Heart right ventricle (tissue), 16 donors: Measurements from ENCODE around the gene KCNH1. TPM values are rescaled to one million over a fixed set of nuclear protein-coding genes. Genes with fewer than 3 reads are reported as not detected.

Experiments used
- ATAC-seq, 8 donors: fragments of 200-7000 bp; cut with Tn5 transposase; one replicate each; pipeline ENCODE4 v1.9.1; 2020; ENCODE audit warnings: mild to moderate bottlenecking in 8 of 8, moderate library complexity in 8 of 8, moderate number of reproducible peaks in 1 of 8
- DNase-seq, 2 donors: peaks; one replicate each; pipeline ENCODE4 v3.0.0-alpha.2; 2020
- H3K27ac ChIP-seq, 10 donors: fragments of 200-600 bp; sonication (generic) in 2 of 10; one replicate each; pipeline versions ENCODE4 v1.5.0 to v1.8.0; 2020 to 2022; ENCODE audit warnings: mild to moderate bottlenecking in 3 of 10
- H3K27me3 ChIP-seq, 7 donors: fragments of 200-600 bp; one replicate each; pipeline ENCODE4 v1.8.0; 2021 to 2022; ENCODE audit warnings: mild to moderate bottlenecking in 2 of 7
- H3K36me3 ChIP-seq, 9 donors: fragments of 200-600 bp; sonication (generic) in 1 of 9; one replicate each; pipeline versions ENCODE4 v1.5.0 to v1.8.0; 2020 to 2022; ENCODE audit warnings: mild to moderate bottlenecking in 2 of 9
- H3K4me1 ChIP-seq, 9 donors: fragments of 200-600 bp; sonication (generic) in 1 of 9; one replicate each; pipeline versions ENCODE4 v1.5.0 to v1.8.0; 2020 to 2022; ENCODE audit warnings: mild to moderate bottlenecking in 4 of 9
- H3K4me3 ChIP-seq, 10 donors: fragments of 200-600 bp; sonication (generic) in 2 of 10; one replicate each; pipeline versions ENCODE4 v1.5.0 to v1.8.0; 2020 to 2022; ENCODE audit warnings: mild to moderate bottlenecking in 7 of 10, moderate library complexity in 2 of 10
- H3K9me3 ChIP-seq, 11 donors: fragments of 200-600 bp in 10 of 11; sonication (generic) in 2 of 11; one replicate each; pipeline versions ENCODE4 v1.5.0 to v1.8.0; 2013 to 2022; ENCODE audit warnings: mild to moderate bottlenecking in 2 of 11, control low read depth in 1 of 11, moderate library complexity in 1 of 11
- WGBS, 2 donors: extraction: QIAGEN DNeasy Blood & Tissue Kit; methylation state at CpG; one replicate each; pipeline ENCODE4 v1.1.7; 2013; ENCODE audit warnings: inconsistent platforms in 1 of 2; 5-methylcytosine and 5-hydroxymethylcytosine counted together
- intact Hi-C, 10 donors: fragments of 100-400 bp; cut with DNase I; formaldehyde crosslinking; loops; one replicate each; pipeline versions ENCODE4 v1.11.1 to v1.14.2; 2022
- polyA plus RNA-seq, 2 donors: library from polyadenylated mRNA; stranded (reverse); fragments of 200-250 nt; gene quantifications; one replicate each; pipeline ENCODE4 v1.2.3, GENCODE V29; 2013
- total RNA-seq, 10 donors: library from RNA; stranded (reverse); fragmentation: NEBNext Ultra II Directional in 3 of 10; extraction: Animal tissue kit (Norgen Biotek cat#: 25700) in 3 of 10; gene quantifications; one replicate each; pipeline versions ENCODE4 v1.2.1 to v1.2.4, GENCODE V29; 2021 to 2023
- TF ChIP-seq, protein P1 (sequence below), 9 donors: fragments of 200-600 bp; sonication (generic) in 2 of 9; IDR thresholded peaks; one replicate each; pipeline versions ENCODE4 v1.5.0 to v1.8.0; 2021 to 2022; ENCODE audit warnings: antibody characterized with exemption in 9 of 9, mild to moderate bottlenecking in 5 of 9, moderate library complexity in 1 of 9
- donor health status: Arrhythmogenic right ventricular cardiomyopathy.
- donor health status: ischemic (EF 13 %, LVEDD 7.1; RV severe dilation, severe dysfunction).
- donor health status: healthy with polysubstance abuse.
- donor health status: DM: no; HTN: yes; CAD: no.
- donor health status: DM: no; HTN: no; CAD: no.
- donor health status: ischemic (EF 25% LVEDD 6.9; RV normal size, moderate dysfunction).
- donor health status: ischemic (EF 25% LVEDD 5.7; RV mildly dilated, moderate dysfunction).
- donor health status: healthy.
- donor health status: DM: yes; HTN: yes; CAD: no.
- donor health status: Ischemic cardiomyopathy.
- donor health status: ischemic (EF 35%, LVEDD 5.7; RV mildly dilated, moderate dysfunction).
- donor health status: nonischemic (EF 11% LVEDD 7.7; RV severe dilation, severe dysfunction).
- donor health status: DM: yes; HTN: yes; CAD: no.
- donor health status: PGD.
- donor health status: ischemic (EF 29% LVEDD 5.4; RV normal size, mild dysfunction).
- donor health status: nonischemic (EF 23%, LVEDD 6.1; RV moderate dilation, normal function).

The KCNH1 gene
- total and polyA plus RNA-seq, 12 donors, result 0.09 TPM; not detected in 11

DNA sequence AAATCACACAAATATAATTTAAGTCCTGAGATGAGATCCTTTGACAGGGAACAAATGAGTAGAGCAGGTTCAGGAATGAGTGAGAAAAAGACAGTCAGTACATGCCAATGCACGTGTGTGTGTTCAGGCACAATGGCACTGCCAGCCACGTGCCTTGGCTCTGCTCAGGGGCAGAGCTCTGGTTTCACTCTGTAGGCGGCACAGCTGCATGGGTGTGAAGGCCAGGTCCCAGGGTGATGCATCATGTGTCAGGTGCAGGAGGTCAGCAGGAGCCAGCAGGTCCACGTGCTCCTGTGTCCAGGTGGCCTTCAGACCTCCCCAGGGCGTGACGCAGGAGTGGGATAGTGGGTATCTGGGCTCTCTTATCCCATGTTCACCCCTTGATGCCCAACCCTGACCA, 386.1 kb downstream of the KCNH1 start:
- H3K27ac ChIP-seq, result no peak overlapping the region
- WGBS, 2 donors, result 71 to 82% methylated on average over 6 of the region's 6 CpGs
- ATAC-seq, result no peak
- no peak overlapping the region for H3K4me3 ChIP-seq
- H3K36me3 ChIP-seq, result no peaks in the 10 kb centered on the region
- H3K4me1 ChIP-seq, result no peaks in the 10 kb centered on the region
- peaks cover 0 to 5% (median 0%) of the 10 kb centered on the region in 7 donors for H3K27me3 ChIP-seq
- TF ChIP-seq, protein P1, sequence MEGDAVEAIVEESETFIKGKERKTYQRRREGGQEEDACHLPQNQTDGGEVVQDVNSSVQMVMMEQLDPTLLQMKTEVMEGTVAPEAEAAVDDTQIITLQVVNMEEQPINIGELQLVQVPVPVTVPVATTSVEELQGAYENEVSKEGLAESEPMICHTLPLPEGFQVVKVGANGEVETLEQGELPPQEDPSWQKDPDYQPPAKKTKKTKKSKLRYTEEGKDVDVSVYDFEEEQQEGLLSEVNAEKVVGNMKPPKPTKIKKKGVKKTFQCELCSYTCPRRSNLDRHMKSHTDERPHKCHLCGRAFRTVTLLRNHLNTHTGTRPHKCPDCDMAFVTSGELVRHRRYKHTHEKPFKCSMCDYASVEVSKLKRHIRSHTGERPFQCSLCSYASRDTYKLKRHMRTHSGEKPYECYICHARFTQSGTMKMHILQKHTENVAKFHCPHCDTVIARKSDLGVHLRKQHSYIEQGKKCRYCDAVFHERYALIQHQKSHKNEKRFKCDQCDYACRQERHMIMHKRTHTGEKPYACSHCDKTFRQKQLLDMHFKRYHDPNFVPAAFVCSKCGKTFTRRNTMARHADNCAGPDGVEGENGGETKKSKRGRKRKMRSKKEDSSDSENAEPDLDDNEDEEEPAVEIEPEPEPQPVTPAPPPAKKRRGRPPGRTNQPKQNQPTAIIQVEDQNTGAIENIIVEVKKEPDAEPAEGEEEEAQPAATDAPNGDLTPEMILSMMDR (IDR thresholded peaks at IDR 0.05), result no peak
- H3K9me3 ChIP-seq, result no peaks in the 10 kb centered on the region
- no peak for DNase-seq
- intact Hi-C loops, result no loop called here

DNA sequence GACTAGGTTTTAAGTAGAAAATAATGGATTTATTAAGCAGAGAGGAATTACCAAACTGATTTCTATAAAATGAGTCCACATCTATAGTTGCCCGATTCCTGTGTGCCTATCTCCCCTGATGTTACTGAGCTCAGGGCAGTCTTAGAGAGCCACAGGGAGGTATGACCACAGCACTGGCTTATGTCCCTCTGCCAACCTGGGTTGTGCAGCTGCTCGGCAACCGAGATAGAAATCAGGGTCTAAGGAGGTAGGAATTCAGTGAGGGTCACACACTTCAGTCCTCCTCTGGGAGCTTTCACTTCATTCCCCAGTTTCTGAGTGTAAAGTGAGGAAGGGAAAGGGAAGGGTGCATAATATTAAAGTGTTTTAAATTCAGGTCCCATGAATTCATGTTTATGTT, 386.8 kb downstream of the KCNH1 start:
- Histone ChIP-seq H3K27me3 (peaks cover 0 to 5% (median 0%) of the 10 kb centered on the region in 7 donors), H3K9me3 (no peaks in the 10 kb centered on the region), H3K4me3 (no peak overlapping the region), H3K27ac (no peak overlapping the region), H3K4me1 (no peaks in the 10 kb centered on the region), H3K36me3 (no peaks in the 10 kb centered on the region)
- intact Hi-C loops, result no loop called here
- TF ChIP-seq, protein P1 (IDR thresholded peaks at IDR 0.05), result no peak
- no peak for ATAC-seq
- WGBS, 2 donors, result 52 to 55% methylated on average over 3 of the region's 3 CpGs
- no peak for DNase-seq

DNA sequence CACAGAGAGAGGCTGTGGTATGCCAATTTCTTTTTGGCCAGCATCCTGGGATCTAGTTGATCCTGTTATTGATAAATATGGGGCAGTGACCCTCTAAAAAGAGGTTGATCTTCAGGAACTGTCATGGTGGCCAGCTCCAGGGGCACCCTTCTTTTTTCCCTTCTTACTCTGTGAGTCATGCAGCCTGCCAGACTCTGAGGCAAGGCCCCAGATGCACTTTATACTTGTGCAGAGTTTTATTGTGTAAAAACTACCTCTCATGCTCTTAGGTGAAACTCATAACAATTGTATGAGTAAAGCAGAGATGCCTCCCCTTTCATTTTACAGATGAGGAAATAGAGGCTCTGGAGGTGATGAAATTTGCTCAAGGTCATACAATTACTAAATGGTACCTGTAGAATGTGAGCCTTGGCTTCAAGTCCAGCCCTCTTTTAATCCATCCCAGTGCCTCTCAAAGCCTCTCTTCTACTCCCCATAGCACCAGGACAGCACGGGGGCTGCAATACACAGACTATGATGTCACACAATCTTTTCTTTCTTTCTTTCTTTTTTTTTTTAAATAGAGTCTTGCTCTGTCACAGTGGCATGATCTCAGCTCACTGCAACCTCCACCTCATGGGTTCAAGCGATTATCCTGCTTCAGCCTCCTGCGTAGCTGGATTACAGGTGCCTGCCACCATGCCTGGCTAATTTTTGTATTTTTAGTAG, 387.8 kb downstream of the KCNH1 start:
- Histone ChIP-seq H3K9me3 (no peaks in the 10 kb centered on the region), H3K27me3 (peaks cover 0 to 2% (median 0%) of the 10 kb centered on the region in 7 donors), H3K27ac (no peak overlapping the region), H3K4me1 (no peaks in the 10 kb centered on the region), H3K4me3 (no peak overlapping the region), H3K36me3 (no peaks in the 10 kb centered on the region)
- ATAC-seq (no peak), DNase-seq (no peak)
- 63 to 83% methylated on average over 3 of the region's 3 CpGs for WGBS, 2 donors
- TF ChIP-seq, protein P1 (IDR thresholded peaks at IDR 0.05), result no peak
- intact Hi-C loops, result no loop called here

DNA sequence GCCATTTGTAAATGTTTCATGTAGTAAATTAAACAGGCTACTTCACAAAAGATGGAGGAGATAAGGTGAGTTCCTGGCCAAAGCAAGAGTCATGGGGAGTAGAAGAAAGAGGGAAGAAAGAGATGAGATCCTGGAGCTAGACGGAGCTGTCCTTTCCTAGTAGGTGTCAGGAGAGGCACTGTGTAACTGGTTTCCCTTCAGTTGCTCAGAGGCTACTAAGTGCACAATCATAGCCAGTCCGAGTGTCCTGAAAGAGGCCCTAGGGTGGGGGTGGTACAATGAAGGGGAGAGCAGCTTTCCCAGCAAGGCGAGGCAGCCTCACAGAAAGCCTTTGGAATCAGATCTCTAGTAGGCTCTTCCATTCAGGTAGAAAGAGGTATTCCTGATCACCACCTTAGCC, 390.9 kb downstream of the KCNH1 start:
- TF ChIP-seq, protein P1 (IDR thresholded peaks at IDR 0.05), result no peak
- DNase-seq (no peak), ATAC-seq (no peak)
- H3K27me3 ChIP-seq, result no peaks in the 10 kb centered on the region
- no peak overlapping the region for H3K27ac ChIP-seq
- no peaks in the 10 kb centered on the region for H3K4me1 ChIP-seq
- no peaks in the 10 kb centered on the region for H3K36me3 ChIP-seq
- no peak overlapping the region for H3K4me3 ChIP-seq
- WGBS, 2 donors, result 62 to 67% methylated on average over 3 of the region's 3 CpGs
- intact Hi-C loops, result no loop called here
- no peaks in the 10 kb centered on the region for H3K9me3 ChIP-seq
